Measurements from ENCODE around the gene ULK2.
A peak's percentile ranks its signal among the peaks of the same experiment; 100 is the strongest.
"Not testable (repeated sequence)": the region's sequence is repeated elsewhere in the genome, so short reads cannot be mapped to it uniquely, and the experiment has no call there.

The ULK2 gene

GRCh38 chr17:19766016-19766415 is 101.7 kb downstream of the ULK2 start:
- DNase-seq = no peak

DNA sequence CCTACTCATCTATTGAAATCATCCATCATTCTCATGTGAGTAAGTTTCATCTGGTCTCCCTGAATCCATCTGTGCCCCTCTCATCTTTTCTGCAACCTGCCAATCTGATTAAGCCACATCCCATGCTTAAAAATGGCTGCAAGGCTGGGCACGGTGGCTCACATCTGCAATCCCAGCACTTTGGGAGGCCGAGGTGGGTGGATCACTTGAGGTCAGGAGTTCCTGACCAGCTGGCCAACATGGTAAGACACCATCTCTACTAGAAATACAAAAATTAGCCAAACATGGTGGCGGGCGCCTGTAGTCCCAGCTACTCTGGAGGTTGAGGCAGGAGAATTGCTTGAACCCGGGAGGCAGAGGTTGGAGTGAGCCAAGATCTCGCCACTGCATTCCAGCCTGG is 103.7 kb downstream of the ULK2 start:
- not testable (repeated sequence) for DNase-seq

GRCh38 chr17:19763416-19763815 is 104.3 kb downstream of the ULK2 start:
- no peak for DNase-seq

- peak; percentile 2 for DNase-seq
These were observed 105.2 kb downstream of the ULK2 start for GRCh38 chr17:19762515-19762961.

DNA sequence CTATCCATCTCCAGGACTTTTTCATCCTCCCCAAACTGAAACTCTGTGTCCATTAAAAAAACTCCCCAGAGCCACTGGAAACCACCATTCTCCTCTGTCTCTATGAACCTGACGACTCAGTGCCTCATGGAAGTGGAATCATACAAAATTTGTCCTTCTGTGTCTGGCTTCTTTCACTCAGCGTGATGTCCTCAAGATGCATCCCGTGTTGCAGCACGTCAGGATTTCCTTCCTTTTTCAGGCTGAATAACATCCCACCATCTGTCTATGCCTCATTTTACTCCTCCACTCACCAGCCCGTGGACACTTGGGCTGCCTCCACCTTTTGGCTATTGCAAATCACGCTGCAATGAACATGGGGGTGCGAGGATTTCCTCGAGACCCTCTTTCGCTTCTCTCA is 107.0 kb downstream of the ULK2 start:
- no peak for DNase-seq

GRCh38 chr17:19759568-19760549 is 107.9 kb downstream of the ULK2 start:
- no peak for DNase-seq

DNA sequence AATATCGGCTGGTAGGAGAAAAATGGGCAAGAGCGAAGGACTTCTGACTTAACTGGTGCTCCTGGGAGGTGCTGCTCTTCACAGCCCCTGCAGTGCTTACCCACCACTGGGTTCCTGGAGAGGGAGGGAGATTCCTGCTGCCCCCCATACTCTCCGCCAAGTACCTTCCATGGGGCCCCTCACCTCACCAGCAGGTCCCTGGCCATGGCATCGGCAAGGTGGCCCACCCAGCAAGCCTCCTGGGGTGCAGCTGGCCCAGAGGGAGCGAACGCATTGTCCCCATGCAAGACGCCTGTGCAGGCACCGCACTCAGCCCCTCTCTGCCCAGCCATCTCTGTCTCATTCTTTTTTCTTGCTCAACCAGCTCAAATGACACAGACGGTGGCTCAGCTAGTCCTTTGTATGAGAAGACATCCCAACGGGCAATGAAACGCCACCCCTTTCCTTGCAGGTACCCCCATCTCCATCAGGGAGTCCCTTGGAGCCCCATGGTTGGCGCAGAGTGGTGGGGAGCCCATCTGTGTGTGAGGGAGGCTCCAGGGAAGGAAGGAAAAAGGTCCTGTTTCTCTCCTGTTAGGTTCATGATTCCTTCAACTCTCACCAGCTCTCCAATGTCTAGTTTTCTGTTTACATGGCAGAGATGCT is 110.1 kb downstream of the ULK2 start:
- no peak for DNase-seq

- no peak for DNase-seq
These were observed 111.2 kb downstream of the ULK2 start for GRCh38 chr17:19756546-19756945.

GRCh38 chr17:19755821-19756510 is 111.8 kb downstream of the ULK2 start:
- no peak for DNase-seq

- no peak for DNase-seq
These were observed 112.3 kb downstream of the ULK2 start for GRCh38 chr17:19755392-19755791.

- DNase-seq = peak; percentile 10
These were observed 113.9 kb downstream of the ULK2 start for GRCh38 chr17:19753661-19754463.

DNA sequence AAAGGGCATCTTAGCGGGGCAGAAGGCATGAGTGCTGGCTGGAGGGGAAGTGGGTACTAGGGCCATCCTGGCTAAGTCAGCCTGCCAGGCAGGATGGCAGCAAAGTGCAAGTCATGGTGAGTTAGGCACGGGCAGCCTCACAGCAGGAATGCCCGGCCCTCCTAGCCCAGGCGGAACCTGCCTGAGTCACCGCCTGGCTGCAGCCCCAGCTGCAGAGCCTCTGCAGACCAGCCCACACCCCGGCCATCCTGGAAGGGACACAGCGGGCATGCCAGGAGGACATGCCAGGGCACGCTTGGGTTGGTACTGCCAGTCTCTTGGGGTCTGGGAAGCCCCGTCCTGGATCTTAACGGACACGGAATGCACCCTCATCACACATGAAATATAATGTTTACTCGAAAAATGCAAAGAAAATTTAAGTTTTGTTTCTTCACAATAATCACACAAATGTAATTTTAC is 114.7 kb downstream of the ULK2 start:
- peak; percentile 62 for DNase-seq

- DNase-seq = no peak
These were observed 115.3 kb downstream of the ULK2 start for GRCh38 chr17:19752216-19753050.

GRCh38 chr17:19750835-19751234 is 116.9 kb downstream of the ULK2 start:
- no peak for DNase-seq

- DNase-seq = no peak
These were observed 117.6 kb downstream of the ULK2 start for GRCh38 chr17:19750020-19750572.

GRCh38 chr17:19748807-19749193 is 118.9 kb downstream of the ULK2 start:
- no peak for DNase-seq

DNA sequence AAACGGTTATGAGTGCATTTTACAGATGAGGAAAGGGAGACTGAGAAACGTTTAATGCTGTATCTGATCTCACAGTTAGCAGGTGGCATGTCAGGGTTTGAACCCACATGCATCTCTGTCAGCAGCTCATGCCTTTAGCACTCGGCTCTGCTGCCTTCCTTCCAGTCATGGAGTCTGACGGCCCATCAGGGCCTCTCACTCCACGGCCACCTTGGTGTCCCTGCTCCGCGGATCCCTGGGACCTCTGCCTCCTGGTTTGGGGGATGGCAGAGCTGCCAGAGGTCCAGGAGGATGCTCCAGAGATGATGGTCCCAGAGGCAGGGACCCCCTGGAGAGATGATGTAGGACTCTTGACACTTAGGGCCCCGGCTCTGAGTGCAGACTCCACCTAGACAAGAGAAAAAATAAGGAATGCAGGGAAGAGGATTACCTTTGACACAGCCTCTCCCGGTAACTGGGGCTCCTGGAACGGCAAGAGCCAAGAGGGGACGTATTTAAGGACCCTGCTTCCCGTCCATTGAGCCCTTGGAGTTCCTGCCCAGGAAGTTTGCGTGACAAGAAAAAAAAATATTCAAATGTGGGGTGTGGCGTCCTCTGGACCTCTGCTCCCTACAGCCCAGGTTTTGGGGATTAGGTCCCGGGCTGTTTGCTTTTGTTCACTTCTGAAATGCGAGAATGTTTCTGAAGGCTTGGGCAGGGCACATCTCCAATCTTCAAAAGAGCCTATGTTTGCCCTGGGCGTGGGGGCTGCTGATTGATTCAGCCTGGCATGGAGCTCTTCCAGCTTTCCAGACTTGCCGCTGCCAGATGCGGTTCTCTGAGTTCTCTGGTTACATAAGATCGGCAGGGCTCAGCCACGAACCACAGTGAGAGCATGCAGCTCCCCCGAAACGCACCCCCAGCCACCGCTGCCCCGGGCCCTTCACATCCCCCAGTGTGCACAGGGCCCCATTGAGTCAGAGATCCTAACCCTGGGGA is 119.6 kb downstream of the ULK2 start, which contains the start of gene ALDH3A1:
Gene ALDH3A1 (minus strand): TSS at position 470 of the 978 bp plus-strand sequence. CDS start 3,169 bp downstream, outside the sequence.
- DNase-seq = peak; percentile 1

DNA sequence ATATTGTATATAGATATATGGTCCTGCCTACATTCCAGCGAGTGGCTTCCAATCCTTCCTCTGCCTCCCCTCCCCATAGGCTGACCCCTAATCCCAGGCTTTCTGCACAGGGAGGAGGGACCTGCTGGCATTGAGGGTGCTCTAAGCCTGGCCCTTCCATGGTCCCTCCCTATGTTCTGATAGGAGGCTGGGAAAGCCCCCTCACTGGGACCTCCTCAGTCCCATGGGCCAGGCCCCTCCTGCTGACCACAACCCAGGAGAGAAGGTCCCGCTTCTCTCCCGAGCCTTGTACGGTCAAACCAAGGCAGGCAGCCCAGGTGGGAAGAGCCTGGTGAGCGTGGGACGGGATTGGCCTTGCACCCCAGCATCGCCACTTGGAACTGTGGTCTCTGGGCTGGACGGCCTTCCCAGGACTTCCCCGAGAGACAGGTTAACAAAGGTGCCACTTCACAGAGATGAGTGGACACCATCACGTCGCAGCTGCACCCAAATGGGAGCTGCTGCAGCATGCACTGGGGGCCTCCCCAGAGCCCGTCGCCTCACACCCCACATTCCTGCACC is 120.5 kb downstream of the ULK2 start:
- no peak for DNase-seq

- DNase-seq = no peak
These were observed 121.2 kb downstream of the ULK2 start for GRCh38 chr17:19746517-19746916.

All from NCI-H446 treated with DMSO at 0.1 percent for 48 hours (cell line).